ENCODE results near the gene BRPF1.

BRPF1 gene

DNA sequence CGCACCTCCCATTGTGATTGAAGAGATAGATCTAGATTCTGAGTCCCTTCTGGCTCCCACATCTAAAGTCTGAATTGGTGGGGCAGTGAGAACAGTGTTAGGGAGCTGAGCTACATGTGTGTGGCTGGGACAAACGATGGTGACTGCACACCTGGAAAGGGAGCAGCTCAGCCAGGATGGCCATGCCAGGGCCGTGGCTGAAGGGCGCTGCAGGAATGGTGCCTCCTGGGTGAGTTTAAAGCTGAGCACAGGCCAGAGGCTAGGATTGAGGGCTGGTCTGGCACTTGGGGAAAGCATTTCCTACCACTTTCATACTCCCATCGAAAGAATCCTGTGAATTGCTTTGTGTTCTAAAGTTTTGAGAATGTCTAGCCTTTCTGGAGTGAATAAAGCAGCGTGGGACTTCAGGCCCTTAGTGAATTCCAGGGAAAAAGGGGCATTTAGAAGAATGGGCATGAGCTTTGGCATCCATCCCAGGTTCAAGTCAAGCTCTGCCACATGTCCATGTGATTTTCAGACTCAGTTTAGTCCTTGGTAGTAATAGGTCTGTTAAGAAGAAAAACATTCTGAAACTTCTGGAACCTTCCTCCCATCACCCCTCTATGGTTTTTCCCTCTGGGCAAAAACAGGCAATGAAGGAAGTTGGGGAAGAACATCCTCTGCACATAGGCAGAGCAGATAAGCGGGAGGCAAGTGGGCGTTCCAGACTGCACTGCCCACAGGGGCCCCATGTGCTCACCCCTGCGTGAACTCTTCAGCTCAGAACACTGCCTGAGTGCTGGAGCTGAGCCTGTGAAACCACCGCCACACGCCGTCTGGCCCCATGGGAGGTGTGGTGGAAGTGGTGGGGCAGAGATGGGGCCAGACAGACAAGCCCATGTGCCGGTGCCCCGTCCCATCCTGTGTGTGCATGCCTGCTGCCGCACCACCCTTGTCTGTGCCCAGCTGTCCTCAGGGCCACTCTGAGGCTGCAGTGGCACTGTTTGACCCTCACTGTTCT lies 40.8 kb upstream of the BRPF1 start:
- H3K4me1 ChIP-seq (ENCODE audit: control insufficient read depth, insufficient read depth, low read length): no peaks in the 10 kb centered on the region
- no peak overlapping the region for H3K9ac ChIP-seq (ENCODE audit: low read length)

GRCh38 chr3:9691636-9692035 lies 39.9 kb upstream of the BRPF1 start:
- no peak overlapping the region for H3K4me3 ChIP-seq (ENCODE audit: low read depth, low read length)
- H3K27me3 ChIP-seq (ENCODE audit: control insufficient read depth, insufficient read depth, low read length): no peaks in the 10 kb centered on the region
- H3K4me1 ChIP-seq (ENCODE audit: control insufficient read depth, insufficient read depth, low read length): no peaks in the 10 kb centered on the region
- peaks cover 80% of the 10 kb centered on the region for H3K36me3 ChIP-seq (ENCODE audit: control insufficient read depth, insufficient read depth, low read length)
- no peaks in the 10 kb centered on the region for H3K9me3 ChIP-seq (ENCODE audit: control insufficient read depth, insufficient read depth, low read depth, low read length)
- no peak overlapping the region for H3K9ac ChIP-seq (ENCODE audit: low read length)
- H3K27ac ChIP-seq (ENCODE audit: low read depth, low read length): no peak overlapping the region

More for the DNA sequence above, 40.8 kb upstream of the BRPF1 start:
- Histone ChIP-seq H3K27ac (ENCODE audit: low read depth, low read length) (no peak overlapping the region), H3K9me3 (ENCODE audit: control insufficient read depth, insufficient read depth, low read depth, low read length) (no peaks in the 10 kb centered on the region), H3K36me3 (ENCODE audit: control insufficient read depth, insufficient read depth, low read length) (peaks cover 89% of the 10 kb centered on the region), H3K4me3 (ENCODE audit: low read depth, low read length) (no peak overlapping the region), H3K27me3 (ENCODE audit: control insufficient read depth, insufficient read depth, low read length) (no peaks in the 10 kb centered on the region)

DNA sequence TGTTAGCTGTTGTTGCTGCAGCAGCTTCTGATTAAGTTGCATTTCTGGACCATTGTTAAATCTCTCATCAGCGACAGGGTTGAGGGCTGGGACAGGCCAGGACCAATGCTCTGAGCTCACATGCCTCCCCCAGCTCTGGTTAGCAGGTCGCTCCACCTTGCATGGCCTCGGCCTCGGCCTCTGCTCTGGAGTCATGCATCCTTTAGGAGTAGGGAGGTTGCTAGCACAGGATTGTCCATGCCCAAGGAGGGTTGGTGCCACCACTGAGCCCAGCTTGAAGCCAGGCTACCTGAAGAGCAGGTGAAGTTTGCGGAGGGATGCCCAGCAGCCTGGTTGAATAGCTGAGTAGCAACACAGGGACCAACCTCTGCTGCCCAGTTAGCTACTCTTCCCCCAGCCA lies 39.1 kb upstream of the BRPF1 start:
- Histone ChIP-seq H3K36me3 (ENCODE audit: control insufficient read depth, insufficient read depth, low read length) (peaks cover 75% of the 10 kb centered on the region), H3K27me3 (ENCODE audit: control insufficient read depth, insufficient read depth, low read length) (no peaks in the 10 kb centered on the region), H3K9ac (ENCODE audit: low read length) (no peak overlapping the region), H3K9me3 (ENCODE audit: control insufficient read depth, insufficient read depth, low read depth, low read length) (no peaks in the 10 kb centered on the region), H3K27ac (ENCODE audit: low read depth, low read length) (no peak overlapping the region), H3K4me3 (ENCODE audit: low read depth, low read length) (no peak overlapping the region), H3K4me1 (ENCODE audit: control insufficient read depth, insufficient read depth, low read length) (no peaks in the 10 kb centered on the region)

- H3K36me3 ChIP-seq (ENCODE audit: control insufficient read depth, insufficient read depth, low read length): peaks cover 68% of the 10 kb centered on the region
- no peak overlapping the region for H3K27ac ChIP-seq (ENCODE audit: low read depth, low read length)
- H3K4me1 ChIP-seq (ENCODE audit: control insufficient read depth, insufficient read depth, low read length): no peaks in the 10 kb centered on the region
- H3K4me3 ChIP-seq (ENCODE audit: low read depth, low read length): no peak overlapping the region
- no peak overlapping the region for H3K9ac ChIP-seq (ENCODE audit: low read length)
- H3K27me3 ChIP-seq (ENCODE audit: control insufficient read depth, insufficient read depth, low read length): no peaks in the 10 kb centered on the region
- no peaks in the 10 kb centered on the region for H3K9me3 ChIP-seq (ENCODE audit: control insufficient read depth, insufficient read depth, low read depth, low read length)
Observed at GRCh38 chr3:9695345-9695744, 36.2 kb upstream of the BRPF1 start.

GRCh38 chr3:9695746-9696145 lies 35.8 kb upstream of the BRPF1 start:
- Histone ChIP-seq H3K27ac (ENCODE audit: low read depth, low read length) (no peak overlapping the region), H3K9me3 (ENCODE audit: control insufficient read depth, insufficient read depth, low read depth, low read length) (no peaks in the 10 kb centered on the region), H3K27me3 (ENCODE audit: control insufficient read depth, insufficient read depth, low read length) (no peaks in the 10 kb centered on the region), H3K36me3 (ENCODE audit: control insufficient read depth, insufficient read depth, low read length) (peaks cover 67% of the 10 kb centered on the region), H3K4me1 (ENCODE audit: control insufficient read depth, insufficient read depth, low read length) (no peaks in the 10 kb centered on the region), H3K4me3 (ENCODE audit: low read depth, low read length) (no peak overlapping the region), H3K9ac (ENCODE audit: low read length) (no peak overlapping the region)

GRCh38 chr3:9696480-9697220 lies 34.9 kb upstream of the BRPF1 start:
- Histone ChIP-seq H3K9me3 (ENCODE audit: control insufficient read depth, insufficient read depth, low read depth, low read length) (no peaks in the 10 kb centered on the region), H3K36me3 (ENCODE audit: control insufficient read depth, insufficient read depth, low read length) (peaks cover 66% of the 10 kb centered on the region), H3K4me1 (ENCODE audit: control insufficient read depth, insufficient read depth, low read length) (no peaks in the 10 kb centered on the region), H3K9ac (ENCODE audit: low read length) (no peak overlapping the region), H3K27me3 (ENCODE audit: control insufficient read depth, insufficient read depth, low read length) (no peaks in the 10 kb centered on the region), H3K4me3 (ENCODE audit: low read depth, low read length) (no peak overlapping the region), H3K27ac (ENCODE audit: low read depth, low read length) (no peak overlapping the region)

- no peak overlapping the region for H3K9ac ChIP-seq (ENCODE audit: low read length)
- H3K36me3 ChIP-seq (ENCODE audit: control insufficient read depth, insufficient read depth, low read length): peaks cover 63% of the 10 kb centered on the region
Observed at GRCh38 chr3:9697892-9698291, 33.6 kb upstream of the BRPF1 start.

DNA sequence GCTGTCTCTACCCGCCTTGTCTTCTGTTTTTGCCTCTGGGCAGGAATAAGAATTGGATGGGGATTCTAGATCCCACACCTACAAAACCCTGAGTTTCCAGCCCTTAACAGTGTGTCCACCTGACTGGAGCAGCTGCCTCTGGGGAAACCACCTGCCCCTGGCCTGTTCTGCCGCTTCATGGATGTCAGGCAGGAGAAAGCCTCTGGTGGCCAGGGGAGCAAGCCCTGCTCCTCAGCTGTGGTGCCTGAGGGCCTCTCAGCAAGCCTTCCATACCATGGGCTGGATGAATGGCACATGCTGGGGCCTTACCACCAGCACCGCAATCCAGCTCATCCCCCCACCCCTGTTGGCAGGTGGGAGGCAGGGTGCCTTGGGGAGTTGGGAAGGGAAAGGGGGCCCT lies 33.2 kb upstream of the BRPF1 start:
- Histone ChIP-seq H3K4me1 (ENCODE audit: control insufficient read depth, insufficient read depth, low read length) (no peaks in the 10 kb centered on the region), H3K9me3 (ENCODE audit: control insufficient read depth, insufficient read depth, low read depth, low read length) (no peaks in the 10 kb centered on the region), H3K9ac (ENCODE audit: low read length) (no peak overlapping the region), H3K4me3 (ENCODE audit: low read depth, low read length) (no peak overlapping the region), H3K36me3 (ENCODE audit: control insufficient read depth, insufficient read depth, low read length) (peaks cover 59% of the 10 kb centered on the region), H3K27me3 (ENCODE audit: control insufficient read depth, insufficient read depth, low read length) (peaks cover 6% of the 10 kb centered on the region), H3K27ac (ENCODE audit: low read depth, low read length) (no peak overlapping the region)

More at GRCh38 chr3:9697892-9698291, 33.6 kb upstream of the BRPF1 start:
- H3K4me1 ChIP-seq (ENCODE audit: control insufficient read depth, insufficient read depth, low read length): no peaks in the 10 kb centered on the region
- no peaks in the 10 kb centered on the region for H3K9me3 ChIP-seq (ENCODE audit: control insufficient read depth, insufficient read depth, low read depth, low read length)
- H3K4me3 ChIP-seq (ENCODE audit: low read depth, low read length): no peak overlapping the region
- H3K27me3 ChIP-seq (ENCODE audit: control insufficient read depth, insufficient read depth, low read length): peaks cover 2% of the 10 kb centered on the region
- no peak overlapping the region for H3K27ac ChIP-seq (ENCODE audit: low read depth, low read length)

DNA sequence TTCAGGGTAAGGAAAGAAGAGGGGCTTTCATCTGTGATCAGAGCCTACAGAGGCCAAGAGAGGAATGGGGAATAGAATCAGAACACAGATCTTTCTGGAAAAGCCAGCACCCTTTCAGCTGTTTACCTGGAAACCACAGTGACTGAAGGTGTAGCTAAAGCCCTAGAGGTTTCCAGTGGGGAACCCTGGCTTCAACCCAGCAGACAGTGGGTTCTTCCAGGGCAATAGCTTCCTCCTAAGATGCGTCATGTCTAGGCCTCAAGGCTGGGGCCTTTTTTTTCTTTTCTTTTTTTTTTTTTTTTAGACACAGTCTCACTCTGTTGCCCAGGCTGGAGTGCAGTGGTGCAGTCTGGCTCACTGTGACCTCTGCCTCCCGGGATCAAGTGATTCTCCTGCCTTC lies 31.0 kb upstream of the BRPF1 start:
- H3K36me3 ChIP-seq (ENCODE audit: control insufficient read depth, insufficient read depth, low read length): peaks cover 40% of the 10 kb centered on the region
- H3K27me3 ChIP-seq (ENCODE audit: control insufficient read depth, insufficient read depth, low read length): peaks cover 22% of the 10 kb centered on the region
- H3K9me3 ChIP-seq (ENCODE audit: control insufficient read depth, insufficient read depth, low read depth, low read length): no peaks in the 10 kb centered on the region
- H3K9ac ChIP-seq (ENCODE audit: low read length): no peak overlapping the region
- H3K27ac ChIP-seq (ENCODE audit: low read depth, low read length): no peak overlapping the region
- H3K4me1 ChIP-seq (ENCODE audit: control insufficient read depth, insufficient read depth, low read length): no peaks in the 10 kb centered on the region
- no peak overlapping the region for H3K4me3 ChIP-seq (ENCODE audit: low read depth, low read length)

- Histone ChIP-seq H3K4me1 (ENCODE audit: control insufficient read depth, insufficient read depth, low read length) (no peaks in the 10 kb centered on the region), H3K9ac (ENCODE audit: low read length) (no peak overlapping the region), H3K27me3 (ENCODE audit: control insufficient read depth, insufficient read depth, low read length) (peaks cover 27% of the 10 kb centered on the region), H3K4me3 (ENCODE audit: low read depth, low read length) (no peak overlapping the region), H3K36me3 (ENCODE audit: control insufficient read depth, insufficient read depth, low read length) (peaks cover 38% of the 10 kb centered on the region), H3K9me3 (ENCODE audit: control insufficient read depth, insufficient read depth, low read depth, low read length) (no peaks in the 10 kb centered on the region), H3K27ac (ENCODE audit: low read depth, low read length) (no peak overlapping the region)
Observed at GRCh38 chr3:9701006-9701405, 30.5 kb upstream of the BRPF1 start.

GRCh38 chr3:9701711-9702110 lies 29.8 kb upstream of the BRPF1 start:
- H3K36me3 ChIP-seq (ENCODE audit: control insufficient read depth, insufficient read depth, low read length): peaks cover 38% of the 10 kb centered on the region
- no peak overlapping the region for H3K9ac ChIP-seq (ENCODE audit: low read length)
- no peaks in the 10 kb centered on the region for H3K9me3 ChIP-seq (ENCODE audit: control insufficient read depth, insufficient read depth, low read depth, low read length)
- H3K4me1 ChIP-seq (ENCODE audit: control insufficient read depth, insufficient read depth, low read length): no peaks in the 10 kb centered on the region
- no peak overlapping the region for H3K27ac ChIP-seq (ENCODE audit: low read depth, low read length)
- peaks cover 27% of the 10 kb centered on the region for H3K27me3 ChIP-seq (ENCODE audit: control insufficient read depth, insufficient read depth, low read length)
- no peak overlapping the region for H3K4me3 ChIP-seq (ENCODE audit: low read depth, low read length)

All from HUES6 (cell line).